IPS DF 4.7 (cell line): ENCODE measurements around the gene PPP4R1.

Experiments
- DNase-seq: peaks from one replicate; pipeline ENCODE4 v3.0.0-alpha.2; 2013; ENCODE audit warnings: low spot score; ENCODE audit errors: extremely low read depth

Gene PPP4R1

GRCh38 chr18:9508446-9509025 is 105.8 kb downstream of the PPP4R1 start:
- no peak for DNase-seq

- no peak for DNase-seq
Measured at GRCh38 chr18:9507565-9508088, 106.7 kb downstream of the PPP4R1 start.

- no peak for DNase-seq
Measured at GRCh38 chr18:9506046-9506792, 108.1 kb downstream of the PPP4R1 start.
